ENCODE measurements around the gene ARHGEF40.

DNA sequence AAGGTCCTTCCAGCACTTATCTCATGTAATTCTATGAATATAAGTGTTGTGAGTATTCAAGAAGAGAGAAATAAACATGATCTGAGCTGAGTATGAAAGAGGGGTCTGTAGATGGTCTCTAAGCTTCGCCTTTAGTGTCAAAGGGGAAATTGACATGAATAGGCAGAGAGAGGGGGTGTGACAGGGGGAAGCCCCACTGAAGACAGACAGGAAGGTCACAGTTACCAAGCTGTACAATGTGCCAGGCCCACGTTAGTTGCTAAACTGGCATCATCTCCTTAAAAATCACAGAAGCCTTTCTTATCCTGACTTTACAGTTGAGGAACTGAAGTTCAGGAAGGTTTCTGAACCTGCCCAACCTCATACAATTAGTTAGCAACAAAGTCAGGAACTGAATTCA lies 7.6 kb downstream of the ARHGEF40 start:
- TF ChIP-seq, protein P1, sequence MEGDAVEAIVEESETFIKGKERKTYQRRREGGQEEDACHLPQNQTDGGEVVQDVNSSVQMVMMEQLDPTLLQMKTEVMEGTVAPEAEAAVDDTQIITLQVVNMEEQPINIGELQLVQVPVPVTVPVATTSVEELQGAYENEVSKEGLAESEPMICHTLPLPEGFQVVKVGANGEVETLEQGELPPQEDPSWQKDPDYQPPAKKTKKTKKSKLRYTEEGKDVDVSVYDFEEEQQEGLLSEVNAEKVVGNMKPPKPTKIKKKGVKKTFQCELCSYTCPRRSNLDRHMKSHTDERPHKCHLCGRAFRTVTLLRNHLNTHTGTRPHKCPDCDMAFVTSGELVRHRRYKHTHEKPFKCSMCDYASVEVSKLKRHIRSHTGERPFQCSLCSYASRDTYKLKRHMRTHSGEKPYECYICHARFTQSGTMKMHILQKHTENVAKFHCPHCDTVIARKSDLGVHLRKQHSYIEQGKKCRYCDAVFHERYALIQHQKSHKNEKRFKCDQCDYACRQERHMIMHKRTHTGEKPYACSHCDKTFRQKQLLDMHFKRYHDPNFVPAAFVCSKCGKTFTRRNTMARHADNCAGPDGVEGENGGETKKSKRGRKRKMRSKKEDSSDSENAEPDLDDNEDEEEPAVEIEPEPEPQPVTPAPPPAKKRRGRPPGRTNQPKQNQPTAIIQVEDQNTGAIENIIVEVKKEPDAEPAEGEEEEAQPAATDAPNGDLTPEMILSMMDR (IDR thresholded peaks at IDR 0.05), result no peak
- no peak for TF ChIP-seq POLR2A (IDR thresholded peaks at IDR 0.05)

Data from gastroesophageal sphincter (tissue), 3 donors.